DOHH2 (cell line): Measurements from ENCODE around the gene SYTL5.

Experiments
- H3F3A ChIP-seq: fragments of 200-600 bp; sonication (generic), shearing (Covaris generic); 2 replicates; pipeline ENCODE4 v1.6.0; 2016; ENCODE audit warnings: antibody characterized with exemption, mild to moderate bottlenecking; ENCODE audit not compliant: control insufficient read depth, insufficient read depth
- H3K27ac ChIP-seq: fragments of 200-600 bp; sonication (generic); 2 replicates; pipeline ENCODE4 v1.5.1; 2014; ENCODE audit warnings: low read depth, mild to moderate bottlenecking, low read length, moderate library complexity
- H3K27me3 ChIP-seq: fragments of 200-600 bp; sonication (generic); 2 replicates; pipeline ENCODE4 v1.6.1; 2014; ENCODE audit warnings: mild to moderate bottlenecking, low read length, mixed read lengths; ENCODE audit not compliant: control insufficient read depth
- H3K36me3 ChIP-seq: fragments of 200-600 bp; sonication (generic); 2 replicates; pipeline ENCODE4 v1.6.1; 2014; ENCODE audit warnings: mild to moderate bottlenecking, low read length, moderate library complexity, mixed read lengths; ENCODE audit not compliant: control insufficient read depth
- H3K4me1 ChIP-seq: fragments of 200-600 bp; sonication (generic); 2 replicates; pipeline ENCODE4 v1.6.1; 2014; ENCODE audit warnings: mild to moderate bottlenecking, low read length, mixed read lengths; ENCODE audit not compliant: control insufficient read depth
- H3K4me2 ChIP-seq: fragments of 200-600 bp; sonication (generic); 2 replicates; pipeline ENCODE4 v1.6.0; 2014; ENCODE audit warnings: mild to moderate bottlenecking, low read length, moderate library complexity
- H3K4me3 ChIP-seq: fragments of 200-600 bp; sonication (generic); 2 replicates; pipeline ENCODE4 v1.5.1; 2014; ENCODE audit warnings: mild to moderate bottlenecking, low read length, mixed read lengths
- H3K79me2 ChIP-seq: fragments of 200-600 bp; sonication (generic); 2 replicates; pipeline ENCODE4 v1.6.1; 2014; ENCODE audit warnings: mild to moderate bottlenecking, low read length, mixed read lengths; ENCODE audit not compliant: control insufficient read depth
- H3K9me2 ChIP-seq: fragments of 200-600 bp; sonication (generic); replicated peaks from 2 replicates; pipeline ENCODE4 v1.6.1; 2014; ENCODE audit warnings: mild to moderate bottlenecking, low read length, mixed read lengths; ENCODE audit not compliant: control insufficient read depth
- H3K9me3 ChIP-seq: fragments of 200-600 bp; sonication (generic); 2 replicates; pipeline ENCODE4 v1.6.1; 2014; ENCODE audit warnings: antibody characterized with exemption, low read length, mixed read lengths; ENCODE audit not compliant: control insufficient read depth, insufficient read depth
- H4K20me1 ChIP-seq: fragments of 200-600 bp; sonication (generic); 2 replicates; pipeline ENCODE4 v1.6.0; 2014; ENCODE audit warnings: low read depth, mild to moderate bottlenecking, antibody characterized with exemption, low read length, moderate library complexity; ENCODE audit not compliant: control insufficient read depth, insufficient read depth
- CTCF ChIP-seq: fragments of 200-600 bp; sonication (generic); IDR thresholded peaks from one replicate; pipeline ENCODE4 v1.5.1; 2014; ENCODE audit warnings: antibody characterized with exemption, mild to moderate bottlenecking, low read depth, low read length; ENCODE audit not compliant: poor library complexity, severe bottlenecking
- EZH2phosphoT487 ChIP-seq: fragments of 200-600 bp; sonication (generic); IDR thresholded peaks from 2 replicates; pipeline ENCODE4 v1.6.1; 2017; ENCODE audit warnings: borderline replicate concordance, mild to moderate bottlenecking, antibody characterized with exemption, low read length, moderate library complexity, mixed read lengths

Gene SYTL5

GRCh38 chrX:38079463-38079862, 73.1 kb downstream of the SYTL5 start:
- TF ChIP-seq EZH2phosphoT487 (no peak), CTCF (no peak)
- Histone ChIP-seq H3K4me1 (no peaks in the 10 kb centered on the region), H3K9me3 (no peaks in the 10 kb centered on the region), H3K4me3 (no peak overlapping the region), H3K36me3 (no peaks in the 10 kb centered on the region), H3K9me2 (no peaks in the 10 kb centered on the region), H3F3A (no peaks in the 10 kb centered on the region), H3K4me2 (no peak overlapping the region), H3K27me3 (no peaks in the 10 kb centered on the region), H4K20me1 (no peaks in the 10 kb centered on the region), H3K27ac (no peak overlapping the region), H3K79me2 (no peaks in the 10 kb centered on the region)

- Histone ChIP-seq H3K4me2 (no peak overlapping the region), H3K9me3 (no peaks in the 10 kb centered on the region), H3K36me3 (no peaks in the 10 kb centered on the region), H4K20me1 (no peaks in the 10 kb centered on the region), H3F3A (no peaks in the 10 kb centered on the region), H3K4me3 (no peak overlapping the region), H3K4me1 (no peaks in the 10 kb centered on the region), H3K27ac (no peak overlapping the region), H3K27me3 (no peaks in the 10 kb centered on the region), H3K9me2 (no peaks in the 10 kb centered on the region), H3K79me2 (no peaks in the 10 kb centered on the region)
- TF ChIP-seq CTCF (no peak), EZH2phosphoT487 (no peak)
Measured at GRCh38 chrX:38080808-38081207, 74.5 kb downstream of the SYTL5 start.

GRCh38 chrX:38081909-38082308, 75.6 kb downstream of the SYTL5 start:
- H3K9me2 ChIP-seq, result no peaks in the 10 kb centered on the region
- no peaks in the 10 kb centered on the region for H3K27me3 ChIP-seq
- no peak for TF ChIP-seq CTCF
- no peak for TF ChIP-seq EZH2phosphoT487
- no peaks in the 10 kb centered on the region for H3K79me2 ChIP-seq
- H3K27ac ChIP-seq, result no peak overlapping the region
- H3K4me1 ChIP-seq, result no peaks in the 10 kb centered on the region
- no peaks in the 10 kb centered on the region for H3K36me3 ChIP-seq
- no peaks in the 10 kb centered on the region for H3K9me3 ChIP-seq
- no peaks in the 10 kb centered on the region for H4K20me1 ChIP-seq
- no peak overlapping the region for H3K4me2 ChIP-seq
- no peaks in the 10 kb centered on the region for H3F3A ChIP-seq
- H3K4me3 ChIP-seq, result no peak overlapping the region

GRCh38 chrX:38082309-38082708, 76.0 kb downstream of the SYTL5 start:
- no peaks in the 10 kb centered on the region for H3K9me2 ChIP-seq
- H3K36me3 ChIP-seq, result no peaks in the 10 kb centered on the region
- no peak overlapping the region for H3K27ac ChIP-seq
- TF ChIP-seq CTCF, result no peak
- no peak for TF ChIP-seq EZH2phosphoT487
- H3K27me3 ChIP-seq, result no peaks in the 10 kb centered on the region
- H4K20me1 ChIP-seq, result no peaks in the 10 kb centered on the region
- no peaks in the 10 kb centered on the region for H3K4me1 ChIP-seq
- no peak overlapping the region for H3K4me3 ChIP-seq
- H3K9me3 ChIP-seq, result no peaks in the 10 kb centered on the region
- no peak overlapping the region for H3K4me2 ChIP-seq
- no peaks in the 10 kb centered on the region for H3K79me2 ChIP-seq
- no peaks in the 10 kb centered on the region for H3F3A ChIP-seq
